GM19372 (cell line): ENCODE results near the gene C1QTNF6.
"Not testable (repeated sequence)": the region's sequence is repeated elsewhere in the genome, so short reads cannot be mapped to it uniquely, and the experiment has no call there.

Experiments used
- ATAC-seq: cut with Tn5 transposase; IDR thresholded peaks from one replicate; pipeline ENCODE4 v1.9.1; 2021; ENCODE audit warnings: mild to moderate bottlenecking, low read depth, moderate library complexity; ENCODE audit not compliant: unreplicated experiment

Gene C1QTNF6

GRCh38 chr22:37208401-37209139, 20.5 kb upstream of the C1QTNF6 start:
- ATAC-seq, result no peak

GRCh38 chr22:37207981-37208380, 19.9 kb upstream of the C1QTNF6 start:
- ATAC-seq, result no peak

- ATAC-seq, result no peak
These were observed 19.1 kb upstream of the C1QTNF6 start for GRCh38 chr22:37206841-37207821.

GRCh38 chr22:37206118-37206840, 18.2 kb upstream of the C1QTNF6 start:
- no peak for ATAC-seq

- ATAC-seq, result no peak
These were observed 17.0 kb upstream of the C1QTNF6 start for GRCh38 chr22:37205046-37205445.

- ATAC-seq, result no peak
These were observed 16.1 kb upstream of the C1QTNF6 start for GRCh38 chr22:37204045-37204655.

- ATAC-seq, result no peak
These were observed 15.5 kb upstream of the C1QTNF6 start for GRCh38 chr22:37203354-37204044.

- no peak for ATAC-seq
These were observed 14.7 kb upstream of the C1QTNF6 start for GRCh38 chr22:37202716-37203115.

GRCh38 chr22:37202001-37202555, 14.0 kb upstream of the C1QTNF6 start:
- no peak for ATAC-seq

GRCh38 chr22:37201443-37201820, 13.4 kb upstream of the C1QTNF6 start:
- not testable (repeated sequence) for ATAC-seq

GRCh38 chr22:37199760-37200108, 11.7 kb upstream of the C1QTNF6 start:
- no peak for ATAC-seq

GRCh38 chr22:37199103-37199759, 11.2 kb upstream of the C1QTNF6 start:
- peak; percentile 90 for ATAC-seq

GRCh38 chr22:37198258-37199102, 10.4 kb upstream of the C1QTNF6 start:
- ATAC-seq, result no peak

GRCh38 chr22:37197451-37198257, 9.6 kb upstream of the C1QTNF6 start:
- no peak for ATAC-seq

GRCh38 chr22:37196539-37197450, 8.7 kb upstream of the C1QTNF6 start:
- ATAC-seq, result no peak

GRCh38 chr22:37195921-37196320, 7.9 kb upstream of the C1QTNF6 start:
- no peak for ATAC-seq
